GM19193 (cell line): ENCODE data around the gene DNMT3B.

Experiments used
- POLR2A ChIP-seq: IDR thresholded peaks from 4 replicates; pipeline ENCODE4 v1.6.1; 2011; ENCODE audit not compliant: insufficient read depth, insufficient read length; ENCODE audit errors: extremely low read depth

Gene DNMT3B

GRCh38 chr20:32828029-32828680 lies 66.0 kb downstream of the DNMT3B start:
- no peak for TF ChIP-seq POLR2A

GRCh38 chr20:32829311-32830005 lies 67.3 kb downstream of the DNMT3B start:
- no peak for TF ChIP-seq POLR2A

GRCh38 chr20:32830437-32830836 lies 68.3 kb downstream of the DNMT3B start:
- no peak for TF ChIP-seq POLR2A

- no peak for TF ChIP-seq POLR2A
These were observed 69.8 kb downstream of the DNMT3B start for GRCh38 chr20:32831982-32832381.

GRCh38 chr20:32832664-32833063 lies 70.5 kb downstream of the DNMT3B start:
- no peak for TF ChIP-seq POLR2A

GRCh38 chr20:32834972-32835371 lies 72.8 kb downstream of the DNMT3B start:
- no peak for TF ChIP-seq POLR2A

- no peak for TF ChIP-seq POLR2A
These were observed 75.0 kb downstream of the DNMT3B start for GRCh38 chr20:32837157-32837556.

GRCh38 chr20:32839227-32839981 lies 77.2 kb downstream of the DNMT3B start:
- TF ChIP-seq POLR2A = no peak

GRCh38 chr20:32839982-32840285 lies 77.7 kb downstream of the DNMT3B start:
- no peak for TF ChIP-seq POLR2A

GRCh38 chr20:32841174-32841573 lies 79.0 kb downstream of the DNMT3B start:
- no peak for TF ChIP-seq POLR2A

GRCh38 chr20:32841632-32842031 lies 79.4 kb downstream of the DNMT3B start:
- no peak for TF ChIP-seq POLR2A

- no peak for TF ChIP-seq POLR2A
These were observed 80.7 kb downstream of the DNMT3B start for GRCh38 chr20:32842688-32843524.

- TF ChIP-seq POLR2A = no peak
These were observed 83.6 kb downstream of the DNMT3B start for GRCh38 chr20:32845786-32846185.

GRCh38 chr20:32846852-32847251 lies 84.7 kb downstream of the DNMT3B start:
- TF ChIP-seq POLR2A = no peak

- no peak for TF ChIP-seq POLR2A
These were observed 85.8 kb downstream of the DNMT3B start for GRCh38 chr20:32847964-32848363.
